ENCODE measurements around the gene THUMPD2. TPM values are rescaled to one million over a fixed set of nuclear protein-coding genes. Genes with fewer than 3 reads are reported as not detected.

The THUMPD2 gene
- polyA plus RNA-seq, 1 donor (not counting 4 experiments of a cell fraction or from before 2014, with no cell fraction given): 18.2 TPM

DNA sequence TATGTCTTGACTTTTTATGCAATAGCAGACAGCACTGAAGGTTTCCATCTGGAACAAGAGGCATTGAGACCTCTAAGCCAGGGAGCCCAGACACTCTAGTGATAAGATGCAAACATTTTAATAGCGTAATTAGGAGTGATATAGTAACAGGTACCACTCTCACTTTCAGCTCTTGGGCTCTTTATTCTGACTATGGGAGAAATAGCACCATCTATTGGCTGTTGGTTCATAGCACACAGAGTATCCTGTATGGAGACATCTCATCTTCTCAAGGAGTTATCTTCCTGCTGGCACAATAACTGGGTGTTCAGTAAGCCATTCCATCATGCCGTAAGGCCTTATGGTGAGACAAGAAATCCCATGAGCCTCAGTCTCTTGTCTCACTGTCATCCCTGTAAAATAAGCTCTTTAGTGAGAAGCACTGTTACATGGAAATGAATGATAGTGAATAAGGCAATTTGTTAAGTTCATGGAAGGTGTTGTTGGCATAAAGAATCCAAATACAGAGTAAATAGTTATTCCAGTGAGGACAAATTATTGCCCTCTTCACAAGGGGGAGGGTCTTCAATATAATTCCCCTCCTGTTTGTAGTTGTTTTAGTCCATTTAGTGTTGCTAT is 48.3 kb downstream of the THUMPD2 start:
- H3K27me3 ChIP-seq (ENCODE audit: control insufficient read depth, extremely low read depth, insufficient read depth, low read length): no peaks in the 10 kb centered on the region
- no peak overlapping the region for H2AFZ ChIP-seq (ENCODE audit: control insufficient read depth, low read length)
- H3K79me2 ChIP-seq (ENCODE audit: control insufficient read depth, insufficient read depth, low read length): peaks cover 13% of the 10 kb centered on the region
- H3K27ac ChIP-seq (ENCODE audit: control insufficient read depth, insufficient read depth, low read length): no peak overlapping the region
- H3K4me1 ChIP-seq (ENCODE audit: control insufficient read depth, extremely low read depth, insufficient read depth, low read length): peaks cover 14% of the 10 kb centered on the region
- TF ChIP-seq EZH2 (IDR thresholded peaks at IDR 0.05; ENCODE audit: low read length) (no peak), CTCF (optimal IDR thresholded peaks at IDR 0.05 in 1 of 3, IDR thresholded peaks at IDR 0.05 in 1 of 3, conservative IDR thresholded peaks at IDR 0.05 in 1 of 3; ENCODE audit: extremely low read depth in 1 of 3, insufficient read depth in 2 of 3, low read length in 3 of 3) (peak; percentile 25 to 67 (median 60))
- H3K36me3 ChIP-seq (ENCODE audit: control insufficient read depth in 2 of 2, extremely low read depth in 1 of 2, insufficient read depth in 2 of 2, low read length in 2 of 2): peaks cover under 1 to 24% of the 10 kb centered on the region in 2 experiments
- no peaks in the 10 kb centered on the region for H3K9me1 ChIP-seq (ENCODE audit: control insufficient read depth, extremely low read depth, insufficient read depth, low read length)
- H4K20me1 ChIP-seq (ENCODE audit: control insufficient read depth, extremely low read depth, insufficient read depth, low read length): peaks cover 2% of the 10 kb centered on the region
- no peak overlapping the region for H3K4me3 ChIP-seq (ENCODE audit: control insufficient read depth in 2 of 3, extremely low read depth in 1 of 3, insufficient read depth in 2 of 3, low read depth in 1 of 3, low read length in 3 of 3)
- dilution Hi-C loops (cut with MboI; ENCODE audit: extremely low pct_ligation_motif_present, low sequenced_read_pairs): no loop called here
- H3K9ac ChIP-seq (ENCODE audit: control insufficient read depth, extremely low read depth, insufficient read depth, low read length): no peak overlapping the region
- no peak overlapping the region for H3K4me2 ChIP-seq (ENCODE audit: control insufficient read depth, extremely low read depth, insufficient read depth, low read depth, low read length)
- no peak for DNase-seq (ENCODE audit: low read depth, low spot score)
- H3K9me3 ChIP-seq (ENCODE audit: control insufficient read depth, low read depth, low read length): no peaks in the 10 kb centered on the region
- peak; percentile 43 for FAIRE-seq

- no peak for DNase-seq (ENCODE audit: low read depth, low spot score)
- H3K4me1 ChIP-seq (ENCODE audit: control insufficient read depth, extremely low read depth, insufficient read depth, low read length): peaks cover 9% of the 10 kb centered on the region
- dilution Hi-C loops (cut with MboI; ENCODE audit: extremely low pct_ligation_motif_present, low sequenced_read_pairs): no loop called here
- no peak overlapping the region for H2AFZ ChIP-seq (ENCODE audit: control insufficient read depth, low read length)
- no peaks in the 10 kb centered on the region for H3K9me1 ChIP-seq (ENCODE audit: control insufficient read depth, extremely low read depth, insufficient read depth, low read length)
- no peaks in the 10 kb centered on the region for H3K9me3 ChIP-seq (ENCODE audit: control insufficient read depth, low read depth, low read length)
- H3K27ac ChIP-seq (ENCODE audit: control insufficient read depth, insufficient read depth, low read length): no peak overlapping the region
- H3K27me3 ChIP-seq (ENCODE audit: control insufficient read depth, extremely low read depth, insufficient read depth, low read length): no peaks in the 10 kb centered on the region
- TF ChIP-seq CTCF (optimal IDR thresholded peaks at IDR 0.05 in 1 of 3, IDR thresholded peaks at IDR 0.05 in 1 of 3, conservative IDR thresholded peaks at IDR 0.05 in 1 of 3; ENCODE audit: extremely low read depth in 1 of 3, insufficient read depth in 2 of 3, low read length in 3 of 3): no peak
- no peak for TF ChIP-seq EZH2 (IDR thresholded peaks at IDR 0.05; ENCODE audit: low read length)
- H3K4me2 ChIP-seq (ENCODE audit: control insufficient read depth, extremely low read depth, insufficient read depth, low read depth, low read length): no peak overlapping the region
- H4K20me1 ChIP-seq (ENCODE audit: control insufficient read depth, extremely low read depth, insufficient read depth, low read length): no peaks in the 10 kb centered on the region
- FAIRE-seq: no peak
- H3K9ac ChIP-seq (ENCODE audit: control insufficient read depth, extremely low read depth, insufficient read depth, low read length): no peak overlapping the region
- peaks cover 9% of the 10 kb centered on the region for H3K79me2 ChIP-seq (ENCODE audit: control insufficient read depth, insufficient read depth, low read length)
- peaks cover 0 to 19% of the 10 kb centered on the region in 2 experiments for H3K36me3 ChIP-seq (ENCODE audit: control insufficient read depth in 2 of 2, extremely low read depth in 1 of 2, insufficient read depth in 2 of 2, low read length in 2 of 2)
- no peak overlapping the region for H3K4me3 ChIP-seq (ENCODE audit: control insufficient read depth in 2 of 3, extremely low read depth in 1 of 3, insufficient read depth in 2 of 3, low read depth in 1 of 3, low read length in 3 of 3)
Observed at GRCh38 chr2:39730276-39730675, 48.8 kb downstream of the THUMPD2 start.

Measured in keratinocyte (primary cell).